GM18870 (cell line): ENCODE data around the gene NDUFAF7.
"Not testable (repeated sequence)": the region's sequence is repeated elsewhere in the genome, so short reads cannot be mapped to it uniquely, and the experiment has no call there.

Source experiments
- ATAC-seq: cut with Tn5 transposase; IDR thresholded peaks from one replicate; pipeline ENCODE4 v1.9.1; 2021; ENCODE audit warnings: moderate library complexity; ENCODE audit not compliant: unreplicated experiment

The NDUFAF7 gene

DNA sequence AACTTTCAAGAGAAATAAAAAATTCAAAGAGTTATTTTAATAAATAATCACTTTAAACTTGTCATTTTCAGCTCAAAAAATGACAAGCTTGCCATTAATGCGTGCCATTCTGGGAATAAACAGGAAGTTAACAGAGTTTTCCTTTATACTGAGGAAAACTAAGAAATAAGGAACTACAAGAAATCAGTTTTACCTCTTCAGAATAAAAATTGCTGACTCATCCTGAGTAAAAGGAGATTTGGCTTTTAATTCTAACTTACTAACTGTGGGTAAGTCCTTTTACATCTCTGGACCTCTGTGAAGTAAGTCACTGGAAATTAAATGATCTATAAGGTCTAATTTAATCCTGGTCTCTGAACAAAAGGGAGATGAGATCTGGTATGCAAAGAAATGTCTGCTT, 16.2 kb upstream of the NDUFAF7 start:
- ATAC-seq, result no peak

- ATAC-seq, result no peak
These were observed 12.4 kb upstream of the NDUFAF7 start for GRCh38 chr2:37219046-37219445.

- no peak for ATAC-seq
These were observed 8.3 kb upstream of the NDUFAF7 start for GRCh38 chr2:37223131-37223530.

- ATAC-seq, result no peak
These were observed 7.4 kb upstream of the NDUFAF7 start for GRCh38 chr2:37224063-37224462.

GRCh38 chr2:37225129-37225528, 6.3 kb upstream of the NDUFAF7 start:
- ATAC-seq, result not testable (repeated sequence)

DNA sequence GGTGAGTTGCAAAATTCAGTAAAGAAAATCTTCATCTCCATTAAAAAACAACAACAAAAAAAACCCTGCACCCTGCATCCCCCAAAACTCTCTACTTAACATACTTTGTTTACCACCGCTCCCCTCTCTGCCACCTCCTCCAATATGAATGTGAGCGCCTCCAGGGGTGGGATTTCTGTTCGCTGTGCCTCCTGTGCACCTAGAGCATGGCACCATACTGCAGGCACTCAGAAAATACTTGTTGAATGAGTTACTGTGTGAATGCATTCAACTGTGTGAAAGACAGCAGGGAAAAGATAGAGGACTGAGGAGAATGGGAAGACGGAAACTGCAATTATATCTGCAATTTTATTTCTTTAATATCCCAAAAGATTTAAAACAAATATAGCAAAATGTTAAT, 4.6 kb upstream of the NDUFAF7 start:
- ATAC-seq, result no peak

DNA sequence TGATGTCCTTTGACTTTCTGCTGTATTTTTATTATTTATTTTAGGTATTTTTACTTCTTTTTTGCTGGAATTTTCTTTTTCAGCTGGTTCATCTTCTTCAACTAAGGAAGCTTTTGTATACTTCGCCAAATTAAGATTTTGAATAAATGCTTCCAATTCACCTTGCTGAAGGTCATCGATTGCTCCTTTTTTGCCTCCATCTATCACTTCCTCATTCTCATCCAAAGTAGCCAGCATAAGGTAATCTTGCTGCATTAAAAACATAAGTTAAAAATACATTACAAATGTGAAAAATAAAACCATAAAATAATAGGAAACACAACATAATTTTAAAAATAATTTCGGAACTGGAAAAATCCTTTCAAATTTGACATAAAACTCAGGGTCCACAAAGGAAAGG, 2.7 kb upstream of the NDUFAF7 start:
- no peak for ATAC-seq

DNA sequence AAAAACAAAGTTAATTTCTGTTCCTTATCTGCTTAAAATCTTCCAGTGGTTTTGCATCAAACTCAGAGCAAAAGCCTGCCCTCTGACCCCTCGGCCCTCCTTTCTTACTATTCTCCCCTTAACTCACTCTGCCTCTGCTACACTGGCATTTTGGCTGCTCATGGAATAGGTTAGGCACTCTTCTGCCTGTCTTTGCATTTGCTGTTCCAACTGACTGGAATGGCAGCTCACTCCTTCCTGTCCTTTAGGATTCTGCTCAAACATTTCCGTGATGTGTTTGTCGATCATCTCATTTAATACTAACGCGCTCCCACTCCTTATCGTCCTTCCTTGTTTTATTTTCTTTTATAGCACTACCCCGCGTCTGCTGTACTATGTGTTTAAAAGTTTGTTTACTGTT, 877 bp upstream of the NDUFAF7 start:
- no peak for ATAC-seq

- ATAC-seq, result no peak
These were observed 874 bp downstream of the NDUFAF7 start for GRCh38 chr2:37232131-37232933.

GRCh38 chr2:37243435-37243834, 12.0 kb downstream of the NDUFAF7 start:
- ATAC-seq, result no peak

GRCh38 chr2:37244017-37244416, 12.6 kb downstream of the NDUFAF7 start:
- ATAC-seq, result peak; percentile 81

DNA sequence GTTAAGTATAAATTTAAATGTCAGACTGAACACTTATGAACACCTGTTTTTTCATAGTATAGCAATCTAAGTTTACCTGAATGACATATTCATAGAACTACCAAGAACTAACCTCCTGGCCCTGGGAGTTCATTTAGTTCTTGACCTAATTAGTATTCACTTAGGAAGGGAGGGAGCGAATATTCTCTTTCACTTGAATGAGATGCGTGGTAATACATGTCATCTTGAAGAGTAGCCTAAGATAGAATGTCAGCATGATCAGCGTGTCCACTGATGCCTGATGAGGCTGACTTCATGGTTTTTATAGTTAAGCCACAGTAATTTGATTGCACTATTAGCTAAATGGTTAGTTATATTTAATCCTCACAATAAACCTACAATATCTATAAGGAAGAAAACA, 13.3 kb downstream of the NDUFAF7 start:
- ATAC-seq, result no peak

DNA sequence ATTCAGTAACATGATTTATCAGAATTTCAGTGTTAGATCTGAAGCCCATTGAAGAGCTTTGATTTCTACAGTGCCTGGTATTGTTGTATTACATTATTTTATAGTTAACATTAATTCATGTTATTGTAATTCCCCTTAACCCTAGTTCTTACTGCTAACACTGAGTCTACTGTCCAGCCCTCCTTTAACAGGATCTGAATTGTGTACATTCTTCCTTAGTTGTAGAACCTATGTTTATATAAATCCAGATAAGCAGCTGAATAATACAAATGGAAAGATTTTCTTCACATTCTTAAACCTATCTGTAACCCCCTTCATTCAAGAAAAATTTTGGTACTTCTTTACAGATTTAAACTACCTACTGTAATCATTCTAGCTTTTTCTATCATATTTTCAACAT, 14.7 kb downstream of the NDUFAF7 start:
- no peak for ATAC-seq

- no peak for ATAC-seq
These were observed 19.6 kb downstream of the NDUFAF7 start for GRCh38 chr2:37250869-37251740.

- ATAC-seq, result no peak
These were observed 31.1 kb downstream of the NDUFAF7 start for GRCh38 chr2:37262522-37262921.

DNA sequence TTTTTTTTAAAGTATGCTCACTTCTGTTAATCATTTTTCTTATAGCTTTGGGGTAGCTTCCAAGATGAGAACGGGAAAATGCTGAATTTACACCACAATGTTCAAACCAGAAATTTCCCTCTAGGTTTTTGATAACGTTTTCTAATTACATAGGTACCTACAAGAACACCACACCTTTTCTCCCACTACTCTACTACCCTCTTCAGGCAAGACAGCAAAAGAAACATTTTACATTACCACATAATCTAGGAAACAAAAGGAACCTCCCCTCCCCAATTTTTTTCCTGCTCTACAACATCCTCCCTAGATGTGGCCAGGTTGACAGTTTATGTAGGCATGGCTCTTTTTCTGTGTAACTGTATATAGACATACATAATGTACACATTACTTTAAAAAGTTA, 32.4 kb downstream of the NDUFAF7 start:
- ATAC-seq, result no peak

DNA sequence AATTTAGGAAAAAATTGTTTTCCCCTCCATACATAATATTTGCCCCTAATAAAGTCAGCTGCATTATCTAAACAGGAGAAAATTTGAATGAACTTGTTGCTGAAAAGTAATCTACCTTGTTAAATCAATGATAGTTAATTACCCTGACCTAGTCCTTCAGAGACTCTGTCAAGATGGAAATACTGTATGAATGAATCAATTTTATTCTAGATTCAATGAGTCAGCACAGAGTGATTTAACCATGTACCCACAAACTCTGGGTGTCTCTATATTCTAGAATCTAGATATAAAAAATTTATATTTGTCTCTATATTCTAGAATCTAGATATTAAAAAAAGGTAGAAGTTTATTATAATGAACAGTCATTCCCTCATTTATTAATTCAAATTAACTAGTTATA, 36.2 kb downstream of the NDUFAF7 start:
- no peak for ATAC-seq

GRCh38 chr2:37268111-37268510, 36.7 kb downstream of the NDUFAF7 start:
- ATAC-seq, result no peak

DNA sequence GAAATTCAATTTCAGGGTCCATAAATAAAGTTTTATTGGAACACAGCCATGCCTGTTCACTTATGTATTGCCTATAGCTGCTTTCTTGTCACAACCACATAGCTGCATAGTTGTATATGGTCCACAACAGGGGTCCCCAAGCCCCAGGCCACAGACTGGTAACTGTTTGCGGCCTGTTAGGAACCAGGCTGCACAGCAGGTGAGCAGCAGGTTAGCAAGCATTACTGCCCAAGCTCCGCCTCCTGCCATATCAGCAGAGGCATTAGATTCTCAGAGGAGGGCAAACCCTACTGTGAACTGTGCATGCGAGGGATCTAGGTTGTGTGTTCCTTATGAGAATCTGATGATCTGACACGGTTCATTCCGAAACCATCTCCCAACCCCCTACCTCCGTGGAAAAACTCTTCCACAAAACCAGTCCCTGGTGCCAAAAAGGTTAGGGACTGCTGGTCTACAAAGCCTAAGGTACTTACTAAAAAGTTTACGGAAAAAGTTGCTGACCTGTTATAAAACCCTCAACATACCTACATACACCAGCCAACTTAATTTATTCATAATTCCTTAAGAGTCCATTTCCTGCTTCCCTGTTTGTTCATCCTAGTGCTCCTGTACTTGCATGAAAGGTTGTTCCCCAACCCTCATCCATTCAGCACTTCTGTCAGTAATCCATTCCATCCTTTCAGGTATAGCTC, 40.1 kb downstream of the NDUFAF7 start:
- ATAC-seq, result no peak

- no peak for ATAC-seq
These were observed 43.0 kb downstream of the NDUFAF7 start for GRCh38 chr2:37274359-37274965.

DNA sequence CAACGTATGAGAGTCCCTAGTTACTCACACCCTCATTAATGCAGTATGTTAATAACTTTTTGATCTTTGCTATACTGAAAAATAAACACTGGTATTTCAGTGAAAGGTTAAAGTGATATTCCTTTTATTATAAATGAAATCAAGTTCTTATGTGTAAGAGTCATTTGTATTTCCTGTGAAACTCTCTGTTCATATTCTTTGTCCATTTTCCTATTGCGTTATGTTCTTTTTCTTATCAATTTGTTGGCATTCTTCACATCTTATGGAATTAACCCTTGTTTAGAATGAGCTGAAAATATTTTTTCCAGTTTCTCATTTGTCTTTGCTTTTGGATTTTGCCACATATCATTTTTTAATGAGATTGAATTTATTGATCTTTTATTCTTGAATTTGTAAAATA, 44.8 kb downstream of the NDUFAF7 start:
- no peak for ATAC-seq
